ENCODE measurements around the gene BCO2. TPM values are rescaled to one million over a fixed set of nuclear protein-coding genes. Genes with fewer than 3 reads are reported as not detected.

BCO2 gene
- polyA plus RNA-seq, 1 experiment: 0.56 TPM

DNA sequence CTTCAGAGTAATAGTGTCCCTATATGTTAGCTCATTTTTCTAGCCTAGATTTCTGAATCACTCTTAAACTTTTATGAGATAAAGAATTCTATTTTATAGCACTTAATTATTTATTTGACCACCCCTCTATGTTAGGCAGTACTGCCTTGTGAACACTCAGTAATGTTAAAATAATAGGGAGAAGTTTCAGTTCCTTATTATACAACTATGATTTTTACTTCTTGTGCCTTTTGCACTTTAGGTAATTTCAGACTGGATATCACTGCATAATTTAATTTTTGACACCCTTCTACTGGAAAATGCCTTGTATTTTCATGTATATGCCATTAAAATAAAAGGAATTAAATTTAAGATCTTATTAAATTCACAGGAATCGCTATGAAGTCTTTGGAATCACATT is 3.1 kb downstream of the BCO2 start:
- Histone ChIP-seq H3K4me3 (ENCODE audit: low read depth, low read length) (no peak overlapping the region), H3K36me3 (ENCODE audit: control insufficient read depth, insufficient read depth, low read length) (no peaks in the 10 kb centered on the region), H3K27me3 (ENCODE audit: control insufficient read depth, insufficient read depth, low read length) (no peaks in the 10 kb centered on the region)
- no peak for TF ChIP-seq CTCF (IDR thresholded peaks at IDR 0.05; ENCODE audit: insufficient read depth, low read depth, low read length)
- CTCF ChIA-PET: interaction anchor here (1.3 to 3.9 kb wide), 2 partner anchors 41 to 65 kb away, joined by 3 to 40 read pairs; no protein-coding TSS in a partner anchor
- DNase-seq (ENCODE audit: low read depth): no peak
- POLR2A ChIA-PET: no interaction called here

GRCh38 chr11:112178936-112179335 is 3.6 kb downstream of the BCO2 start:
- ChIA-PET POLR2A (no interaction called here), CTCF (interaction anchor here (1.3 kb wide), 1 partner anchor 40 kb away, joined by 3 read pairs; no protein-coding TSS in a partner anchor)
- no peak for DNase-seq (ENCODE audit: low read depth)
- Histone ChIP-seq H3K4me3 (ENCODE audit: low read depth, low read length) (no peak overlapping the region), H3K36me3 (ENCODE audit: control insufficient read depth, insufficient read depth, low read length) (no peaks in the 10 kb centered on the region), H3K27me3 (ENCODE audit: control insufficient read depth, insufficient read depth, low read length) (no peaks in the 10 kb centered on the region)
- no peak for TF ChIP-seq CTCF (IDR thresholded peaks at IDR 0.05; ENCODE audit: insufficient read depth, low read depth, low read length)

DNA sequence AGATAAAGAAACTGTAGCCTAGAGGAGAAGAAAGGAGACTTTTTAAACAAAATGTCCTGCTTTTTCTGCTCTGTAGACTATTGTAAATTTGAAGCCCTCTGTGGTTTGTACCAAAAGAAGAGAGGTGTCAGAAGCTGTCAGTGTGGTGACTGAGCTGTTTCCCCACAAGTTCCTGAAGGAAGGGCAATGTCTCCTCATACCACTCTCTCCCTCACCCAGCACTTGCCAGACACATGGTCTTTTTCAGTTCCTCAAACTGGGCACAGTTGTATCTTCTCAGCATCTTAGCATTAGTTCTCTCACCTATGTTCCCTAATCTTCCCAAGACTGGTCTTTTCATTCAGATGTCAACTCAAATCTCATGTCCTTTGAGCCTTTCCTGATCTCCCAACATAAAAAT is 4.3 kb downstream of the BCO2 start:
- POLR2A ChIA-PET: no interaction called here
- no peak for TF ChIP-seq CTCF (IDR thresholded peaks at IDR 0.05; ENCODE audit: insufficient read depth, low read depth, low read length)
- CTCF ChIA-PET: no interaction called here

DNA sequence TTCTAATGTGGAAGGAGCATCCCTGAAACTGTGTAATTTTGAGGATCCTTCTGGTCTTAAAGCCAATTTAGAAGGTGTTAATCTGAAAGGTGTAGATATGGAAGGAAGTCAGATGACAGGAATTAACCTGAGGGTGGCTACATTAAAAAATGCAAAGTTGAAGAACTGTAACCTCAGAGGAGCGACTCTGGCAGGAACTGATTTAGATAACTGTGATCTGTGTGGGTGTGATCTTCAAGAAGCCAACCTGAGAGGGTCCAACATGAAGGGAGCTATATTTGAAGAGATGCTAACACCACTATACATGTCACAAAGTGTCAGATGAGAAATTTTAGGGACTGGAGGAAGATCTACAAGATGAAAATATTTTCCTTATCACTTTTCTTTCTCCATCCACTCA is 7.6 kb downstream of the BCO2 start:
- Histone ChIP-seq H3K4me3 (ENCODE audit: low read depth, low read length) (no peak overlapping the region), H3K36me3 (ENCODE audit: control insufficient read depth, insufficient read depth, low read length) (no peaks in the 10 kb centered on the region), H3K27me3 (ENCODE audit: control insufficient read depth, insufficient read depth, low read length) (no peaks in the 10 kb centered on the region)
- TF ChIP-seq CTCF (IDR thresholded peaks at IDR 0.05; ENCODE audit: insufficient read depth, low read depth, low read length): no peak
- POLR2A ChIA-PET: no interaction called here
- CTCF ChIA-PET: no interaction called here
- no peak for DNase-seq (ENCODE audit: low read depth)

More for the DNA sequence above, 4.3 kb downstream of the BCO2 start:
- DNase-seq (ENCODE audit: low read depth): no peak
- no peak overlapping the region for H3K4me3 ChIP-seq (ENCODE audit: low read depth, low read length)
- H3K27me3 ChIP-seq (ENCODE audit: control insufficient read depth, insufficient read depth, low read length): no peaks in the 10 kb centered on the region
- no peaks in the 10 kb centered on the region for H3K36me3 ChIP-seq (ENCODE audit: control insufficient read depth, insufficient read depth, low read length)

- CTCF ChIA-PET: interaction anchor here (0.6 kb wide), 1 partner anchor 1608 kb away, joined by 4 read pairs; no protein-coding TSS in a partner anchor
- Histone ChIP-seq H3K4me3 (ENCODE audit: low read depth, low read length) (no peak overlapping the region), H3K27me3 (ENCODE audit: control insufficient read depth, insufficient read depth, low read length) (no peaks in the 10 kb centered on the region), H3K36me3 (ENCODE audit: control insufficient read depth, insufficient read depth, low read length) (no peaks in the 10 kb centered on the region)
- TF ChIP-seq CTCF (IDR thresholded peaks at IDR 0.05; ENCODE audit: insufficient read depth, low read depth, low read length): no peak
- POLR2A ChIA-PET: no interaction called here
- DNase-seq (ENCODE audit: low read depth): no peak
These were observed 10.6 kb downstream of the BCO2 start for GRCh38 chr11:112185883-112186282.
